ENCODE measurements around the gene ANKRD40CL. TPM values are rescaled to one million over a fixed set of nuclear protein-coding genes. Genes with fewer than 3 reads are reported as not detected.
"Not testable (repeated sequence)": the region's sequence is repeated elsewhere in the genome, so short reads cannot be mapped to it uniquely, and the experiment has no call there.

ANKRD40CL gene
- total RNA-seq, 2 donors from 2014 or later, result not detected

- Histone ChIP-seq H3K36me3 (no peaks in the 10 kb centered on the region), H3K4me3 (no peak overlapping the region), H3K27me3 (no peaks in the 10 kb centered on the region), H3K4me1 (no peaks in the 10 kb centered on the region), H3K9me3 (no peaks in the 10 kb centered on the region), H3K27ac (no peak overlapping the region)
- TF ChIP-seq CTCF (IDR thresholded peaks at IDR 0.05), result no peak
- DNase-seq (ENCODE audit: low spot score), result no peak
Measured at GRCh38 chr17:50807675-50808074, 40.4 kb upstream of the ANKRD40CL start.

- no peak overlapping the region for H3K27ac ChIP-seq
- H3K4me3 ChIP-seq, result no peak overlapping the region
- no peaks in the 10 kb centered on the region for H3K27me3 ChIP-seq
- no peaks in the 10 kb centered on the region for H3K4me1 ChIP-seq
- H3K9me3 ChIP-seq, result no peaks in the 10 kb centered on the region
- no peaks in the 10 kb centered on the region for H3K36me3 ChIP-seq
- TF ChIP-seq CTCF (IDR thresholded peaks at IDR 0.05), result no peak
- no peak for DNase-seq (ENCODE audit: low spot score)
Measured at GRCh38 chr17:50807009-50807408, 39.7 kb upstream of the ANKRD40CL start.

- no peaks in the 10 kb centered on the region for H3K4me1 ChIP-seq
- no peaks in the 10 kb centered on the region for H3K27me3 ChIP-seq
- no peak for TF ChIP-seq CTCF (IDR thresholded peaks at IDR 0.05)
Measured at GRCh38 chr17:50806141-50806643, 38.9 kb upstream of the ANKRD40CL start.

DNA sequence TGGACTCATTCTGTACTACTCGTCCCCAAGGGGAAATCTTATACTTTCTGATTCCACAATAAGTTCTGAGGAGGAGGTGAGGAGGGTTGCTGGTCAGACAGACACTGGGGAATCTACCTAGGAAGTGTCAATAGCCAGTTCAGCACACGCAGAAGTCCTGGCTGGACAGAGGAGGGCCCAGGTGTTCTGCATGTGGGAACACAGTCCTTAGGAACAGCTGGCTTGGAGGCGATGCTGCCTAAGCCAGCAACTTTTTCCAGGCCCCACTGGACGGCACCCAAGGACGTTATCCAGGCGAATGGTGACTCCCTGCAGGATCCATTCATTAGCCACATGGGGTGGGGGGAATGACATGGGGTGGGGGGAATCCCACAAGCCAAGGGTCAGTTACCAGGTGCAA is 38.2 kb upstream of the ANKRD40CL start:
- Histone ChIP-seq H3K27me3 (no peaks in the 10 kb centered on the region), H3K27ac (no peak overlapping the region), H3K36me3 (no peaks in the 10 kb centered on the region), H3K4me1 (no peaks in the 10 kb centered on the region), H3K9me3 (no peaks in the 10 kb centered on the region), H3K4me3 (no peak overlapping the region)
- DNase-seq (ENCODE audit: low spot score), result no peak
- TF ChIP-seq CTCF (IDR thresholded peaks at IDR 0.05), result no peak

More at GRCh38 chr17:50806141-50806643, 38.9 kb upstream of the ANKRD40CL start:
- no peak overlapping the region for H3K4me3 ChIP-seq
- no peak for DNase-seq (ENCODE audit: low spot score)
- no peak overlapping the region for H3K27ac ChIP-seq
- H3K9me3 ChIP-seq, result no peaks in the 10 kb centered on the region
- H3K36me3 ChIP-seq, result no peaks in the 10 kb centered on the region

- not testable (repeated sequence) for H3K36me3 ChIP-seq; H3K27ac ChIP-seq; H3K4me3 ChIP-seq; H3K4me1 ChIP-seq; DNase-seq (ENCODE audit: low spot score); H3K9me3 ChIP-seq; H3K27me3 ChIP-seq
Measured at GRCh38 chr17:50804749-50805475, 37.6 kb upstream of the ANKRD40CL start.

DNA sequence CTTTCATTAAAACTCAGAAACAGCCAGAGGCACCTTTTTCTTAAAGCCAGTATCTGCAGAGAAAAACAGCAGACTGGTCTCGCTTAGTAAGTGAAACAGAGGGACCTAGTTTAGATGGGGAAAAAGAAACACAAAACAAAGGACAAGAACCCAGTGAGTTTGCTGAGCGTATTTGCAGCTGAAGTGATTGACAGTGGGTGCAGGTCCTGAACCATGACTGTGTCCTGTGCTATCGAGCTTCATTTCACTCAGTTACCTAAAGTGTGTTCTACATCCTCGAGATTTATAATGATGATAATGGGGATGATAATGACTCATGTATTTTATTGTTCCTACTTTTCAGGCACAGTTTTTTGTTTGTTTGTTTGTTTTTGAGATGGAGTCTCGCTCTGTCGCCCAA is 36.4 kb upstream of the ANKRD40CL start:
- Histone ChIP-seq H3K36me3 (no peaks in the 10 kb centered on the region), H3K4me1 (no peaks in the 10 kb centered on the region), H3K27ac (no peak overlapping the region), H3K4me3 (no peak overlapping the region), H3K9me3 (no peaks in the 10 kb centered on the region), H3K27me3 (no peaks in the 10 kb centered on the region)
- TF ChIP-seq CTCF (IDR thresholded peaks at IDR 0.05), result no peak
- no peak for DNase-seq (ENCODE audit: low spot score)

Data from right atrium auricular region (tissue), 2 donors.